Effector memory CD8-positive, alpha-beta T cell (primary cell): ENCODE measurements around the gene COL27A1.

Experiments used
- ATAC-seq: fragments of 150-1000 bp; cut with Tn5 transposase; replicated peaks from 2 replicates; pipeline ENCODE4 v1.10.0; 2021; ENCODE audit warnings: mild to moderate bottlenecking, moderate library complexity
- DNase-seq, 3 experiments: peaks; one replicate each; pipeline ENCODE4 v3.0.0; 2021
- H3K27ac Mint-ChIP-seq, 2 donors: one replicate each; pipeline ENCODE4 v1.8.0; 2022; ENCODE audit warnings: mild to moderate bottlenecking in 2 of 2, mixed read lengths in 2 of 2, moderate library complexity in 2 of 2
- H3K27me3 Mint-ChIP-seq, 2 donors: one replicate each; pipeline ENCODE4 v1.8.0; 2022; ENCODE audit warnings: mixed read lengths in 2 of 2
- H3K36me3 Mint-ChIP-seq: one replicate; pipeline ENCODE4 v1.8.0; 2022; ENCODE audit warnings: mild to moderate bottlenecking, moderate library complexity, mixed read lengths; ENCODE audit not compliant: insufficient read depth
- H3K4me1 Mint-ChIP-seq, 2 donors: one replicate each; pipeline ENCODE4 v1.8.0; 2022; ENCODE audit warnings: low read depth in 2 of 2, mixed read lengths in 2 of 2
- H3K4me3 Mint-ChIP-seq, 2 donors: one replicate each; pipeline ENCODE4 v1.8.0; 2022; ENCODE audit warnings: mild to moderate bottlenecking in 2 of 2, mixed read lengths in 2 of 2, moderate library complexity in 2 of 2
- H3K9me3 Mint-ChIP-seq, 2 donors: one replicate each; pipeline ENCODE4 v1.8.0; 2022; ENCODE audit warnings: mixed read lengths in 2 of 2

Gene COL27A1

DNA sequence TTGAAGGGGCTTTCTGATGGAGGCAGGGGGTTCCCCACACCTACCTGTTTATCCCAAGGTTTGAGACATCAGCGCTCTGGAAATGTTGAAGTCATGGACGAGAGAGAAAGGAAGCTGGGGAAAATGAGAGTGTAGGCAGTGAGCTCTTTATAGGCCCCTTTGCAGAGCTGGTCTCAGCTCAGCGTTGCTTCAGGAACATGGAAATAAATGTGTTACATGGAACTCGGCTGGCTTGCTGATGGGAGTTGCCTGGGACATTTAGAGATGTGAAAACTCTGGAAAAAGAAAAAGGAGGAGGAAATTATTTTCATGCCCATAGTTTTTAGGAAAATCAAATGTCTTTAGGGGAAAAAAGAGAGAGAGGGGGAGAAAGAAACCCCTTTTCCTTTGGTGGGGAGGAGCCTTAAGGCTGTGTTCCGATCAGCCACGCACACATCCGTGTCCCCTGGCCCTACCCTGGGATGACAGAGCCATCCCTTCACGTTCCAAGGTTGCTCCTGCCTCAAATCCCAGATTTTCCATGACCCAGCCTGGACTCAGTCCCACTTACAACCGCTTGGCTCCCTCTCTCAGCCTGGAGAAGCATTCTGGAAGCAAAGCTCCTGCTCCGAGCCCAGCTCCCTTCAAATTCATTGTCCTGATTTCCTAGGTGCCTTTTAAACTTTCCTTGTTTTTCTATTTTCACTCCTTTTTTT, 78.3 kb downstream of the COL27A1 start:
- H3K27me3 Mint-ChIP-seq: peaks cover 40 to 67% of the 10 kb centered on the region in 2 donors
- no peak overlapping the region for H3K4me3 Mint-ChIP-seq
- H3K4me1 Mint-ChIP-seq: peaks cover 0 to 1% of the 10 kb centered on the region in 2 donors
- H3K27ac Mint-ChIP-seq: no peak overlapping the region
- H3K9me3 Mint-ChIP-seq: no peaks in the 10 kb centered on the region
- H3K36me3 Mint-ChIP-seq: no peaks in the 10 kb centered on the region
- DNase-seq: no peak
- no peak for ATAC-seq

DNA sequence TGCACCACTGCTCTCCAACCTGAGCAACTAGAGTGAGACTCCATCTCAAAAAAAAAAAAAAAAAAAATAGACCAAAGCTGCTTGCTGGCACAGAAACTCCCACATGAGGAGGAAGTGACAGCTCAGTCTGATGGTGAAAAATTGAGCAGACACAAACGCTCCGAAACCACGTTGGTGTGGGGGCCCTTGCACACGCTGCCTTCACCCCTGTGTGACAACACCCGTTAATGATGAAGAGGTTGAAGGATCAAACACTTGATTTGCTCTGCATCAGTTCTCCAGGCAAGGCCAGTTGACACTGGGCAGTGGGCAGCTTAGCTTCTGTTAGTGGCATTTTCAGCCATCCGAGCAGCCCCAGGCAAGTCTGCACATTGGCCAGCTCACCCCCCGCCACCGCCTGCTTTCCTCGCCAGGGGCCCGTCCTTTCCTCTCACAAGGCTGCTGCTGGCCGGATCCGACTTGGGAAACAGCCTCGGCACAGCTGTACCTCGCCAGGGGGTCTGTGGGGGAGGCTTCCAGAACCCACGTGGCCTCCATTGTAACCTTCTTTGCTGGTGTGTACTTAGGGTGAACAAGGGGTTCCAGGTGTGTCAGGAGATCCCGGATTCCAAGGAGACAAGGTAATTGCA, 79.8 kb downstream of the COL27A1 start:
- Mint-ChIP-seq H3K27me3 (peaks cover 47 to 73% of the 10 kb centered on the region in 2 donors), H3K27ac (no peak overlapping the region), H3K4me1 (peaks cover 0 to 1% of the 10 kb centered on the region in 2 donors), H3K9me3 (no peaks in the 10 kb centered on the region), H3K36me3 (no peaks in the 10 kb centered on the region), H3K4me3 (no peak overlapping the region)
- ATAC-seq: no peak
- no peak for DNase-seq

GRCh38 chr9:114236391-114237138, 81.2 kb downstream of the COL27A1 start:
- H3K4me1 Mint-ChIP-seq: peaks cover 0 to 1% of the 10 kb centered on the region in 2 donors
- H3K4me3 Mint-ChIP-seq: no peak overlapping the region
- H3K36me3 Mint-ChIP-seq: no peaks in the 10 kb centered on the region
- no peak for ATAC-seq
- no peak for DNase-seq
- H3K9me3 Mint-ChIP-seq: no peaks in the 10 kb centered on the region
- H3K27me3 Mint-ChIP-seq: peaks cover 47 to 62% of the 10 kb centered on the region in 2 donors
- H3K27ac Mint-ChIP-seq: no peak overlapping the region

DNA sequence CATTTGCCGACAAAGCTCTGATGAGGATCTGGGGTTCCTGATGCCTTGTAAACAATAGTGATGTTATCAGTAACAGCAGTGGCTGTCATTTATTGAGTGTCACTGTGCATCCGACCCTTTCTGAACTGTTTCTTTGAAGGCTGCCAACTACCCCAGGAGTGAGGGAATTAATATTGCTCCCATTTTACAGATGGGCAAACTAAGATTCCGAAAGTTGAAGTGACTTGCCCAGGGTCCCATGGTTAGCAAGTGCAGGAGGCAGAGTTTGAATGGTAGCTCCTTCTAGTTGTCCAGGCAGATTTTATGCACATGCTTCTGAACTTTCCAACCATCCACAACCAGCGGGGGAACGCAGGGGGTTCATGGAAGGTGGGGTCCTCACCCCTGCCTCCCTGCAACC, 81.9 kb downstream of the COL27A1 start:
- Mint-ChIP-seq H3K27ac (no peak overlapping the region), H3K4me3 (no peak overlapping the region), H3K9me3 (no peaks in the 10 kb centered on the region), H3K4me1 (peaks cover 0 to 1% of the 10 kb centered on the region in 2 donors), H3K36me3 (no peaks in the 10 kb centered on the region), H3K27me3 (peaks cover 41 to 62% of the 10 kb centered on the region in 2 donors)
- ATAC-seq: no peak
- DNase-seq: no peak

- Mint-ChIP-seq H3K36me3 (no peaks in the 10 kb centered on the region), H3K4me1 (peaks cover 0 to 1% of the 10 kb centered on the region in 2 donors), H3K4me3 (no peak overlapping the region), H3K27ac (no peak overlapping the region), H3K27me3 (peaks cover 41 to 58% of the 10 kb centered on the region in 2 donors), H3K9me3 (no peaks in the 10 kb centered on the region)
- no peak for ATAC-seq
- DNase-seq: no peak
Measured at GRCh38 chr9:114237781-114238180, 82.4 kb downstream of the COL27A1 start.

DNA sequence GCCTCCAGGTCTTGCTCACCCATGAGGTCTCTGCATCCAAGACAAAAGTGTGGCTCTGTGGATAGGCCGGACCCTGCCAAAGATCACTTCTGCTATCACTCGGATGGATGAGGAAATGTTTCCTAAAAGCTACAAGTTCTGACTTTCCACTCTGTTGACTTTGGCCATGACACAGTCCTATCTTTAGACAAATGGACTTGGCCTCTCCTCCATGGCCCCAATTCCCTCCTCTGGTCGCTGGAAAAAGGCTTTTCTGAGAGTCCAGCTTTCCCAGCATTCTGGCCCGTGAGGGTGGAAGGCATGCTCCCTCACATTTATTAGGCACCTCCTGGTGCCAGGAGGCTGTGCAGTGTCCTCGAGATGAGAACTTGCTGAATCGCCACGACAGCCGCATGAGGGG, 83.1 kb downstream of the COL27A1 start:
- Mint-ChIP-seq H3K27me3 (peaks cover 41 to 57% of the 10 kb centered on the region in 2 donors), H3K4me1 (peaks cover 0 to 1% of the 10 kb centered on the region in 2 donors), H3K36me3 (no peaks in the 10 kb centered on the region), H3K27ac (no peak overlapping the region), H3K4me3 (no peak overlapping the region), H3K9me3 (no peaks in the 10 kb centered on the region)
- ATAC-seq (no peak), DNase-seq (no peak)

DNA sequence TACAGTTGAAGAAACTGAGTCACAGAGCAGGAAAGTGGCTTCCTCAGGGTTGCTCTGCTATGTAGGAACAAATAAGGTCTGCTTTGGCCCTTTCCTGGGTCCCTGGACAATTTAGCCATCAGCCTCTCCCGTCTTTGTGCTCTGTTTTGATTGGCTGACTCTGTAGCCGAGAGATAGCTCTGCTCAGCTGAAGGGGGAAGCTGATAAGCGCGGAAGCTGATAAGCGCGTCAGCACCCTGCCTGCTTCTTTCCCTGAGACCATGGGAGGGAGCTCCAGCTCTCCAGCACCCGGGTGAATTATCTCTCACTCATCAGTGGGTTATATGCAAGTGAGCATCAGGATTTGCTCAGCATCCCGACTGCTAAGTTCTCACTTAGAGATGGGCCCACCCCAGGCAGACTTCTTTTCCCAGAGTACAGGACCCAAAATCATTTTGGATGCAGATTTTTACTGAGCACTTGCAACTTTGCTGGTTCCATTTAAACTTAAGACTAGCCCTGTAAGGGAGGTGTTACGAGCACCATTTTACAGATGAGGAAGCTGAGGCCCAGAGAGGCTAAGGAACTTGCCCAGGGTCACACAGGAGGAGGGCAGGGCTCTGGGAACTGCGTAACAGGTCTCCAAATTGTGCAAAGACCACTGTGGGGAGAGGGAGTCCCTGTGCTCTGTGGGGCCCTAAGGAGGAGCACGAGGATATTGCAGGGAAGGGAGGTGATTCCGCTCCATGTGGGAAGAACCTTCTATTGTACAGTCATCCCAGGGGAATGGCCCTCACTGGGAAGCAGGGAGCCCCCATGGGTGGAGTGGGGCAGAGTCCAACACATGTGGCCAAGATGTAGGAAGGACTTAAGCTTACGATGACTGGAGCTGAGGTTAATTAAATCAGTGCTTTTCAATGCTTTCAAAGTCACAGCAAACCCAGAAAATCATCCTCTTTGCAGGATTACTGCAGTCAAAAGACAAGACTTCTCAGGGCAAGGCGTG, 83.8 kb downstream of the COL27A1 start:
- no peak overlapping the region for H3K4me3 Mint-ChIP-seq
- ATAC-seq (no peak), DNase-seq (no peak)
- H3K27me3 Mint-ChIP-seq: peaks cover 39 to 55% of the 10 kb centered on the region in 2 donors
- peaks cover 0 to 1% of the 10 kb centered on the region in 2 donors for H3K4me1 Mint-ChIP-seq
- no peak overlapping the region for H3K27ac Mint-ChIP-seq
- no peaks in the 10 kb centered on the region for H3K36me3 Mint-ChIP-seq
- no peaks in the 10 kb centered on the region for H3K9me3 Mint-ChIP-seq

GRCh38 chr9:114240216-114240615, 84.9 kb downstream of the COL27A1 start:
- Mint-ChIP-seq H3K27ac (no peak overlapping the region), H3K27me3 (peaks cover 39 to 52% of the 10 kb centered on the region in 2 donors), H3K36me3 (no peaks in the 10 kb centered on the region), H3K4me1 (peaks cover 0 to 1% of the 10 kb centered on the region in 2 donors), H3K4me3 (no peak overlapping the region), H3K9me3 (no peaks in the 10 kb centered on the region)
- no peak for ATAC-seq
- DNase-seq: no peak

DNA sequence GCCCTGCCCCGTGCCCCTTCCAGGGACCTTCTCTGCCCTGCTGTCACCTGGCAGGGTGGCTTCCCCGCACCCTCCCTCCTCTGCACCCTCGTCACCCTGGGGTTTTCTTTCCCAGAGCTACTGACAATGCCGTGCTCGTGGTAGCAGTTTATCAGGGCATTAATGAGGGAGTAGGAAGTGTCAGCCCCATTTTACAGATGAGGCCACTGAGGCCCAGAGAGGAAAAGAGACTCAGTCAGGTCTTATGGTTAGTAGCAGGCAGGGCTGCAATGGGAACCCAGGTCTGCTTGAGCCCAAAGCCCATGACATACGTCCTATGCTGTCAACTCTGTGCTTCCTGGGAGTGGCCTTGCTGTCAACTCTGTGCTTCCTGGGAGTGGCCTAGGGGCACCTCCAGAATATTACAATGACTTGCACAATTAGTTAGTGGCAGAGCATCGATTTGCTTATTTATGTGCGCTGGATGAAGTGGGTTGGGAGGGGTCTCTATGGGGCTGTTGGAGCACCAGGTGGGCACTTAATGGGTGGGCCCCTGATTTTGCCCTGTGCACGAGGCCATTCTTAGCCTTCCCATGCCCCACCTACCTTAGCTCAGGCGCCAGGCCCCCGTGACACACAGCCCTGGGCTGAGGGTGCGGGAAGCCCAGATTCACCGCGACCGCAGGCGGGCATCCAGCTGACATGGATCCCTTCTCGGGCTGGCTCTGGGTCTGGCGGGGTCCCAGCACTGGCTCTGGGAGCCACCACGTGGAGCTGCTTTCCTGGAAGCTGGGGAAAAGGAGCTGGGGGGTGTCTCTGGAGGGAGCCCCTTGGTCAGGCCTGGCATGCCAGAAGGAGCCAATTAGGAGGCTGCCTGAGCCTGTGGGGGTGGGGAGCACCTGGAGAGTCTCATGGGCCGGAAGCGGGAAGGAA, 85.6 kb downstream of the COL27A1 start:
- H3K4me3 Mint-ChIP-seq: no peak overlapping the region
- DNase-seq: no peak
- no peak for ATAC-seq

GRCh38 chr9:114242837-114243236, 87.5 kb downstream of the COL27A1 start:
- H3K4me3 Mint-ChIP-seq: no peak overlapping the region
- no peaks in the 10 kb centered on the region for H3K9me3 Mint-ChIP-seq
- no peak for ATAC-seq
- H3K36me3 Mint-ChIP-seq: no peaks in the 10 kb centered on the region
- no peak for DNase-seq
- H3K4me1 Mint-ChIP-seq: no peaks in the 10 kb centered on the region
- peaks cover 23 to 33% of the 10 kb centered on the region in 2 donors for H3K27me3 Mint-ChIP-seq
- H3K27ac Mint-ChIP-seq: no peak overlapping the region

More for the DNA sequence above, 85.6 kb downstream of the COL27A1 start:
- Mint-ChIP-seq H3K4me1 (no peaks in the 10 kb centered on the region), H3K36me3 (no peaks in the 10 kb centered on the region), H3K27me3 (peaks cover 33 to 45% of the 10 kb centered on the region in 2 donors), H3K27ac (no peak overlapping the region), H3K9me3 (no peaks in the 10 kb centered on the region)

DNA sequence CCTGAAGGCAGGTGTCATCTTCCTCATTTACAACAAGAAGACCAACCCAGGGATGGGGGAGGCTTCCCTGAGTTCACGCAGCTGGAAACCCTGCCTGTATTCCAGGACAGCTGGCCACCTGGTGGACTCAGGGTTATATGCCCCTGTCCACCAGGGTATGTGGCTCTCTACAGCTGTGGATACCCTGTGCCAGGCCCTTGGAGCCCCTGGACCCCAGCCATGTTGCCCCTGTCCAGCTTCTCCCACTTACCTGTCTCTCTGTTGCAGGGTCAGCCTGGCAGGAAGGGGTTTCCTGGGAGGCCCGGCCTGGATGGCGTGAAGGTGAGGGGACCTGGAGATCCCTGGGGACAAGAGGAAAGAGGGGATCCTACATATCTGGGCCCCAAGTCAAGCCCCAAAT, 87.9 kb downstream of the COL27A1 start:
- H3K4me3 Mint-ChIP-seq: no peak overlapping the region
- H3K9me3 Mint-ChIP-seq: no peaks in the 10 kb centered on the region
- no peak for DNase-seq
- H3K27ac Mint-ChIP-seq: no peak overlapping the region
- H3K27me3 Mint-ChIP-seq: peaks cover 20 to 33% of the 10 kb centered on the region in 2 donors
- no peaks in the 10 kb centered on the region for H3K36me3 Mint-ChIP-seq
- no peaks in the 10 kb centered on the region for H3K4me1 Mint-ChIP-seq
- no peak for ATAC-seq

DNA sequence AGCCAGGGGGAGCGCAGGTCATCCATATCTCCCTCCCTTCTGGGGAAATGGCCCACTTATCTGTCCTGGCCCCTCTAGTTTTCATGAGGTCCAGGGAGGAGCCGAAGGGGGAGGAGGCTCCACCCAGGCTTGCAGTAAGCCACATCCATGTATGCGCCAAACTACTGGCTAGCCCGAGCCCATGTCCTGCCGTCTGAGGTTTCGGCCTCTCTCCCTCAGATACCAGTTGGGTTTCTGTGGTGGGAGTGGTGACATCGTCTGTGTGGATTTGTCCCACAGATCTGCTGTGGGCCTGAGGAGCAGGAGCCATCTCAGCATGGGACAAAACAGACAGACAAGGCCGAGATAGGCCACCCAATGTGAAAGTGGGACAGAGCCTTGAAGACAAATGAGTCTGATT, 89.2 kb downstream of the COL27A1 start:
- H3K4me3 Mint-ChIP-seq: no peak overlapping the region
- no peaks in the 10 kb centered on the region for H3K4me1 Mint-ChIP-seq
- H3K27ac Mint-ChIP-seq: no peak overlapping the region
- ATAC-seq (no peak), DNase-seq (no peak)
- H3K9me3 Mint-ChIP-seq: no peaks in the 10 kb centered on the region
- H3K27me3 Mint-ChIP-seq: peaks cover 13 to 22% of the 10 kb centered on the region in 2 donors
- no peaks in the 10 kb centered on the region for H3K36me3 Mint-ChIP-seq
